Activated naive CD8-positive, alpha-beta T cell treated with anti-CD3 and anti-CD28 coated beads, Interleukin-2, amount 10 ng/mL, durations not matched to agents 7 days and 5 days (primary cell): Measurements from ENCODE around the gene FAHD1. TPM values are rescaled to one million over a fixed set of nuclear protein-coding genes. Genes with fewer than 3 reads are reported as not detected.

Source experiments
- ATAC-seq: fragments of 150-1000 bp; cut with Tn5 transposase; one replicate; pipeline ENCODE4 v1.10.0; 2021; ENCODE audit warnings: low read depth, moderate library complexity
- POLR2A ChIA-PET: fragments of 350-600 bp; sonication (Branson Sonifier 250); formaldehyde crosslinking; loops from one replicate; lab custom pipeline; 2021; ENCODE audit warnings: antibody characterized with exemption; lab: Charles Lee
- DNase-seq: peaks from one replicate; pipeline ENCODE4 v3.0.0; 2021
- H3K27ac Mint-ChIP-seq: one replicate; pipeline ENCODE4 v1.8.0; 2022; ENCODE audit warnings: mild to moderate bottlenecking, mixed read lengths
- H3K27me3 Mint-ChIP-seq: one replicate; pipeline ENCODE4 v1.8.0; 2022; ENCODE audit warnings: mild to moderate bottlenecking, moderate library complexity, mixed read lengths
- H3K36me3 Mint-ChIP-seq: one replicate; pipeline ENCODE4 v1.8.0; 2021; ENCODE audit warnings: mild to moderate bottlenecking, mixed read lengths
- H3K4me1 Mint-ChIP-seq: one replicate; pipeline ENCODE4 v1.8.0; 2021; ENCODE audit warnings: mixed read lengths
- H3K4me3 Mint-ChIP-seq: one replicate; pipeline ENCODE4 v1.8.0; 2022; ENCODE audit warnings: mild to moderate bottlenecking, moderate library complexity, mixed read lengths
- H3K9me3 Mint-ChIP-seq: one replicate; pipeline ENCODE4 v1.8.0; 2021; ENCODE audit warnings: mixed read lengths
- total RNA-seq, 2 experiments: library from RNA; stranded (reverse); gene quantifications; one replicate each; pipeline ENCODE4 v1.2.3, GENCODE V29; 2021

FAHD1 gene
- total RNA-seq, 2 experiments from 2014 or later: 12.0 to 12.2 TPM

DNA sequence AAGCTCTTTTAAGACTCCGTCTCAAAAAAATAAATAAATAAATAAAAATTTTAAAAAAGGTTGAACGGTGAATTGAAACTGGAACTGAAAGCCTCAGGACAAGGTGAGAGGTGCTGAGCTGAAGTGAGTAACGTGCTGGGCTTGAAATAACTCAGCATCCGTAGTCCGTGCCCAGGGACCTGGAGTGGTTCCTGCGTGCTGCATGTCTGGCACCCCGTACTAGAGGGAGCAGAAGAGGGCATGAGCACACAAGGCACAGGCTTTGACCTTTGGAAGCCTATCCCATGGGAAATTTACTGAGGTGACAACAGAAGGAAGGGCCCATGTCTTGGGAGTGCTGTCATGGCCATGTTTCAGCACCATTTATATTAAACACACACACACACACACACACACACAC is 49.5 kb downstream of the FAHD1 start:
- Mint-ChIP-seq H3K4me3 (no peak overlapping the region), H3K4me1 (peaks cover 3% of the 10 kb centered on the region), H3K27ac (no peak overlapping the region), H3K9me3 (no peaks in the 10 kb centered on the region), H3K27me3 (peaks cover 44% of the 10 kb centered on the region), H3K36me3 (no peaks in the 10 kb centered on the region)
- no peak for ATAC-seq
- POLR2A ChIA-PET: no interaction called here
- DNase-seq: no peak

DNA sequence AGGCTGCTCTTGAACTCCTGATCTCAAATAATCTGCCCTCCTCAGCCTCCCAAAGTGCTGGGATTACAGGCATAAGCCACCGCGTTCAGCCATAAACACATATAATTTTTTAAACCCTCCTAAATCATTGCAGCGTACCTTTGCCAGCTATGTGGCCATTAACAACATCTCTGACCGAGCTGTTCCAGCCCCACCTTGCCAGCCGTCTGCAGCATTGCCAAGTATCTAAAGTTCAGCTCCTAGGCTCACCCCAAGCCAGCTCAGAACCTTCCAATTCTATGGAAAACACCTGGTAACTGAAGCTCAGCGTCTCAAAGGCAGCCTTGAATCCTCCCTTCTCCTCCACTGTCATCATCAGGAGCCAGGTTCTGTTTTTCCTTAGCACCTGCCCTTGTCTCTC is 50.1 kb downstream of the FAHD1 start:
- Mint-ChIP-seq H3K4me1 (peaks cover 3% of the 10 kb centered on the region), H3K4me3 (no peak overlapping the region), H3K36me3 (no peaks in the 10 kb centered on the region), H3K27ac (no peak overlapping the region), H3K9me3 (no peaks in the 10 kb centered on the region), H3K27me3 (peaks cover 44% of the 10 kb centered on the region)
- ATAC-seq: no peak
- DNase-seq: no peak
- POLR2A ChIA-PET: no interaction called here

DNA sequence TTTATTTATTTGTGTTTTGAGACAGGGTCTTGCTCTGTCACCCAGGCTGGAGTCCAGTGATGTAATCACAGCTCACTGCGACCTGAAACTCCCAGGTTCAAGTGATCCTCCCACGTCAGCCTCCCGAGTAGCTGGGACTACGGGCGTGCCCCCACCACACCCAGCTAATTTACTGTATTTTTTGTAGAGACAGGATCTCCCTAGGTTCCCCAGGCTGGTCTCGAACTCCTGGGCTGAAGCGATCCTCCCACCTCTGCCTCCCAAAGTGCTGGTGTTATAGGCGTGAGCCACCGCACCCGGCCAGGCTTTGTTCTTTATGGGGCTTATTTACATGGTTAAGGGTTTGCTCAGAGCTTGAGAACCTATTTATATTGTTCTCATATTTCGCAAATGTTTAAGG is 50.8 kb downstream of the FAHD1 start:
- Mint-ChIP-seq H3K9me3 (no peaks in the 10 kb centered on the region), H3K27ac (no peak overlapping the region), H3K27me3 (peaks cover 37% of the 10 kb centered on the region), H3K4me1 (no peaks in the 10 kb centered on the region), H3K4me3 (no peak overlapping the region), H3K36me3 (no peaks in the 10 kb centered on the region)
- POLR2A ChIA-PET: no interaction called here
- DNase-seq (no peak), ATAC-seq (no peak)

DNA sequence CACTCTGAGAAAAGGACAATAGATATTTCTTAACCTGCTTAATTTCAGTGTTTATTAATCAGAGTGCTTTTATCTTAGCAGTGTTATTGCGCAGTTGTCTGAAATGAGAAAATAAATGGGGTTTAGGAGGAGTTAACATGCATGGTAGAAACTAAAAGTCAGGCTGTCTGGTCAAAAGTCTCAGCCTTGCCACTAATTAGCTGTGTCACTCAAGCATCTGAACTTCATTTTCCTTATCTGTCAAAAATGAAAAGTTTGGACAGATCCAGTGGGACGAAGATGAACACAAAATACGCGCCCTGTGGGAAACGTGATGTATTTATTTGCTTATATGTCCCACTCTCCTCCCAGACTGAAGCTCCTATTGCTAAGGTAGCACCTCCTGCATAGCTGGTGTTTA is 51.2 kb downstream of the FAHD1 start:
- H3K4me3 Mint-ChIP-seq: no peak overlapping the region
- peaks cover 34% of the 10 kb centered on the region for H3K27me3 Mint-ChIP-seq
- H3K4me1 Mint-ChIP-seq: no peaks in the 10 kb centered on the region
- POLR2A ChIA-PET: no interaction called here
- no peak for ATAC-seq
- no peaks in the 10 kb centered on the region for H3K36me3 Mint-ChIP-seq
- H3K9me3 Mint-ChIP-seq: no peaks in the 10 kb centered on the region
- no peak overlapping the region for H3K27ac Mint-ChIP-seq
- no peak for DNase-seq

Other genes with a start within 250 kb of the FAHD1 start
- gene IFT140, start 215.1 kb upstream of the FAHD1 start, total RNA-seq: 10 to 100 TPM; 11.7 to 12.8 TPM
- 10 to 100 TPM; 25.2 to 27.8 TPM for gene CRAMP1, start 214.8 kb upstream of the FAHD1 start, total RNA-seq
- 10 to 100 TPM; 44.7 to 45.1 TPM for gene JPT2, start 148.9 kb upstream of the FAHD1 start, total RNA-seq
- gene MAPK8IP3, start 121.0 kb upstream of the FAHD1 start, total RNA-seq: 100 to 1,000 TPM; 146 to 157 TPM
- gene NME3, start 55.7 kb upstream of the FAHD1 start, total RNA-seq: 10 to 100 TPM; 58.1 to 60.9 TPM
- 10 to 100 TPM; 28.7 to 36.3 TPM for gene EME2, start 54.4 kb upstream of the FAHD1 start, total RNA-seq
- 100 to 1,000 TPM in 1 of 2 experiments, 10 to 100 TPM in 1; 91.6 to 103 TPM for gene MRPS34, start 54.1 kb upstream of the FAHD1 start, total RNA-seq
- 10 to 100 TPM; 67.8 to 74.1 TPM for gene SPSB3, start 44.6 kb upstream of the FAHD1 start, total RNA-seq
- gene NUBP2, start 44.2 kb upstream of the FAHD1 start, total RNA-seq: 10 to 100 TPM; 55.6 to 55.9 TPM
- gene IGFALS, start 33.5 kb upstream of the FAHD1 start, total RNA-seq: under 1 TPM; 0.23 to 0.55 TPM
- 10 to 100 TPM; 48.7 to 51.6 TPM for gene HAGH, start 381 bp upstream of the FAHD1 start, total RNA-seq
- not detected for gene MEIOB, start 45.0 kb downstream of the FAHD1 start, total RNA-seq
- not detected for gene HS3ST6, start 91.2 kb downstream of the FAHD1 start, total RNA-seq
- 10 to 100 TPM; 12.0 to 12.5 TPM for gene MSRB1, start 116.0 kb downstream of the FAHD1 start, total RNA-seq
- gene RPL3L, start 127.5 kb downstream of the FAHD1 start, total RNA-seq: not detected
- 100 to 1,000 TPM; 108 to 115 TPM for gene NDUFB10, start 132.3 kb downstream of the FAHD1 start, total RNA-seq
- 1,000 to 10,000 TPM; 2,404 to 2,409 TPM for gene RPS2, start 137.6 kb downstream of the FAHD1 start, total RNA-seq
- not detected for gene RNF151, start 139.7 kb downstream of the FAHD1 start, total RNA-seq
- 10 to 100 TPM; 29.4 to 30.7 TPM for gene TBL3, start 144.8 kb downstream of the FAHD1 start, total RNA-seq
- gene NOXO1, start 154.3 kb downstream of the FAHD1 start, total RNA-seq: 1 to 10 TPM in 1 of 2 experiments, under 1 TPM in 1; 0.58 to 1.8 TPM
- 10 to 100 TPM; 28.8 to 31.9 TPM for gene GFER, start 157.0 kb downstream of the FAHD1 start, total RNA-seq
- 1 to 10 TPM; 2.0 to 2.2 TPM for gene SYNGR3, start 162.8 kb downstream of the FAHD1 start, total RNA-seq
- 10 to 100 TPM; 67.8 to 77.1 TPM for gene ZNF598, start 182.6 kb downstream of the FAHD1 start, total RNA-seq
- under 1 TPM in 1 of 2 experiments, not detected in 1; 0.42 TPM for gene NPW, start 192.6 kb downstream of the FAHD1 start, total RNA-seq
- 1 to 10 TPM; 4.2 to 4.3 TPM for gene NHERF2, start 199.7 kb downstream of the FAHD1 start, total RNA-seq
- 10 to 100 TPM; 19.4 to 20.7 TPM for gene NTHL1, start 220.6 kb downstream of the FAHD1 start, total RNA-seq
- 100 to 1,000 TPM; 113 to 125 TPM for gene TSC2, start 220.8 kb downstream of the FAHD1 start, total RNA-seq